Left lung (tissue), 10 donors: ENCODE measurements around the gene NKRF. TPM values are rescaled to one million over a fixed set of nuclear protein-coding genes. Genes with fewer than 3 reads are reported as not detected.
A peak's percentile ranks its signal among the peaks of the same experiment; 100 is the strongest.

ENCODE experiments used
- ATAC-seq: fragments of 200-7000 bp; cut with Tn5 transposase; one replicate; pipeline ENCODE4 v1.9.1; 2020; ENCODE audit warnings: moderate library complexity
- DNase-seq, 4 donors: peaks; one replicate each; pipeline ENCODE4 v3.0.0-alpha.2; 2013 to 2020
- H3K27ac ChIP-seq, 2 donors: fragments of 200-600 bp; sonication (generic) in 1 of 2; one replicate each; pipeline versions ENCODE4 v1.5.0 to v1.8.0; 2020 to 2021
- H3K27me3 ChIP-seq, 2 donors: fragments of 200-600 bp; sonication (generic) in 1 of 2; one replicate each; pipeline versions ENCODE4 v1.5.0 to v1.8.0; 2020 to 2021
- H3K36me3 ChIP-seq, 2 donors: fragments of 200-600 bp; sonication (generic) in 1 of 2; one replicate each; pipeline versions ENCODE4 v1.5.0 to v1.8.0; 2020 to 2021
- H3K4me1 ChIP-seq, 2 donors: fragments of 200-600 bp; one replicate each; pipeline ENCODE4 v1.8.0; 2021
- H3K4me3 ChIP-seq, 2 donors: fragments of 200-600 bp; sonication (generic) in 1 of 2; one replicate each; pipeline versions ENCODE4 v1.5.0 to v1.8.0; 2020 to 2021; ENCODE audit warnings: mild to moderate bottlenecking in 1 of 2
- H3K9me3 ChIP-seq, 2 donors: fragments of 200-600 bp; sonication (generic) in 1 of 2; one replicate each; pipeline versions ENCODE4 v1.5.0 to v1.8.0; 2020 to 2021
- CTCF ChIP-seq, 2 donors: fragments of 200-600 bp; sonication (generic) in 1 of 2; IDR thresholded peaks; one replicate each; pipeline versions ENCODE4 v1.5.0 to v1.8.0; 2021; ENCODE audit warnings: antibody characterized with exemption in 2 of 2
- intact Hi-C, 2 donors: fragments of 100-400 bp; cut with DNase I; formaldehyde crosslinking; loops; one replicate each; pipeline versions ENCODE4 v1.11.2 to v1.14.2; 2022
- polyA plus RNA-seq, 6 donors: library from polyadenylated mRNA; unstranded; fragments of 120-200 nt; gene quantifications; one replicate each; pipeline ENCODE4 v1.2.1, GENCODE V29; 2013; ENCODE audit not compliant: insufficient read length in 6 of 6
- total RNA-seq, 2 donors: library from RNA; stranded (reverse); fragmentation: NEBNext Ultra II Directional; extraction: Animal tissue kit (Norgen Biotek cat#: 25700); gene quantifications; one replicate each; pipeline ENCODE4 v1.2.1, GENCODE V29; 2021
- donor health status: DM: no; HTN: yes; CAD: no.
- donor health status: DM: no; HTN: no; CAD: no.

Gene NKRF
- total and polyA plus RNA-seq, 8 donors = 7.0 to 15.1 (median 12.4) TPM

DNA sequence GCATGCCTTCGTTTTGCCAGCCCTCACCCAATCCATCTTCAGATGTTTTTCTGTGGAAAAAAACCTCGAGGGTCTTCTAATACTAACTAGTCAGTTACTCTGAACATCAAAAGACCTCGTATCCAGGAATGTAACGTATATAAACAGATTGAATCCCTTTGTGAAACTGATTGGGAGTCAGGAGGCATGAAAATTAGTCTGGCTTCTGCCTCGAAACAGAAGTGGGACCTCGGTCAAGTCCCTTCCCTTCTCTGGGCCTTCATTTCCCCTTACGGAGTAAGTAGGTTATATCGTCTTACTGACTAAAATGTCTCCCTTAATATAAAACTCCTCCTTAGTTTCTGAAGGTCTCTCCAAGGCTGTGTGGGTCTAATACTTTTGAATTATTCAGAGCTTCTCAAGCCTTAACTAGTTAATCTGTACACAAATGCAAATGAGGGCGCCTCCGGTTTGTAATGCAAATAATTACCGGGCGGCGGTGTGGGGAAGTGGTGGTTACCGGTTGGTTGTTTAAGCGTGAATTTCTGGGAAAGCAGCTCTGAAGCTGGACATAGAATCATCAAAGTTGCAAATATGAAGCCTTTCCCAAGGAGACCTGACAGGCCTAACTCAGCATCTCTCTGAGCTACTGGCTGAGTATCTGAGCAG lies 11.4 kb upstream of the NKRF start:
- ATAC-seq (peak; percentile 14), DNase-seq (no peak)
- peak overlapping the region in 1 of 2 donors; percentile 82 for H3K27ac ChIP-seq

DNA sequence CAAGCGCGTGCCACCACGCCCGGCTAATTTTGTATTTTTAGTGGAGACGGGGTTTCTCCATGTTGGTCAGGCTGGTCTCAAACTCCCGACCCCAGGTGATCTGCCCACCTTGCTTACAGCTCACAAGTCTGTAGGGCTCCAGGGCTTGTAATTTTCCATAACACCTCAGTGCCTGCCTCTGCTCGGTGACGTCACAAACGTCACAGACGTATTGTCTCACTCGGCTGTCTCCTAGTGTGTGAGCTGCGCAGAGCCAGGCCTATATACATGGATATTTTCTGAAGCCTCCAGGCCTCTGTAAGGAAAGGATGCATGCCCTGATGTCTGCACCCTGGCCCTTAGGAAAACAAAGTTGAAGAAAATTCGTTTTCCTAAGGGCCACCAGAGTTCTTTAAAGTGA lies 8.6 kb upstream of the NKRF start:
- Histone ChIP-seq H3K9me3 (no peaks in the 10 kb centered on the region), H3K27ac (no peak overlapping the region), H3K4me3 (no peak overlapping the region), H3K36me3 (no peaks in the 10 kb centered on the region), H3K4me1 (peaks cover 0 to 6% of the 10 kb centered on the region in 2 donors), H3K27me3 (no peaks in the 10 kb centered on the region)
- TF ChIP-seq CTCF (IDR thresholded peaks at IDR 0.05) = no peak
- no peak for ATAC-seq
- intact Hi-C loops = no loop called here
- no peak for DNase-seq

More for the DNA sequence above, 11.4 kb upstream of the NKRF start:
- H3K4me3 ChIP-seq = no peak overlapping the region
- no peaks in the 10 kb centered on the region for H3K27me3 ChIP-seq
- H3K36me3 ChIP-seq = no peaks in the 10 kb centered on the region
- no peaks in the 10 kb centered on the region for H3K9me3 ChIP-seq
- intact Hi-C loops = no loop called here
- peaks cover 0 to 7% of the 10 kb centered on the region in 2 donors for H3K4me1 ChIP-seq
- no peak for TF ChIP-seq CTCF (IDR thresholded peaks at IDR 0.05)

- TF ChIP-seq CTCF (IDR thresholded peaks at IDR 0.05) = no peak
- no peak for ATAC-seq
- Histone ChIP-seq H3K4me3 (peak overlapping the region; percentile 46 to 63), H3K9me3 (no peaks in the 10 kb centered on the region), H3K4me1 (peaks cover 0 to 7% of the 10 kb centered on the region in 2 donors), H3K27me3 (no peaks in the 10 kb centered on the region), H3K36me3 (no peaks in the 10 kb centered on the region), H3K27ac (peak overlapping the region; percentile 90 to 93)
- DNase-seq = no peak
- intact Hi-C loops = no loop called here
These were observed 780 bp upstream of the NKRF start for GRCh38 chrX:119607018-119607389.

DNA sequence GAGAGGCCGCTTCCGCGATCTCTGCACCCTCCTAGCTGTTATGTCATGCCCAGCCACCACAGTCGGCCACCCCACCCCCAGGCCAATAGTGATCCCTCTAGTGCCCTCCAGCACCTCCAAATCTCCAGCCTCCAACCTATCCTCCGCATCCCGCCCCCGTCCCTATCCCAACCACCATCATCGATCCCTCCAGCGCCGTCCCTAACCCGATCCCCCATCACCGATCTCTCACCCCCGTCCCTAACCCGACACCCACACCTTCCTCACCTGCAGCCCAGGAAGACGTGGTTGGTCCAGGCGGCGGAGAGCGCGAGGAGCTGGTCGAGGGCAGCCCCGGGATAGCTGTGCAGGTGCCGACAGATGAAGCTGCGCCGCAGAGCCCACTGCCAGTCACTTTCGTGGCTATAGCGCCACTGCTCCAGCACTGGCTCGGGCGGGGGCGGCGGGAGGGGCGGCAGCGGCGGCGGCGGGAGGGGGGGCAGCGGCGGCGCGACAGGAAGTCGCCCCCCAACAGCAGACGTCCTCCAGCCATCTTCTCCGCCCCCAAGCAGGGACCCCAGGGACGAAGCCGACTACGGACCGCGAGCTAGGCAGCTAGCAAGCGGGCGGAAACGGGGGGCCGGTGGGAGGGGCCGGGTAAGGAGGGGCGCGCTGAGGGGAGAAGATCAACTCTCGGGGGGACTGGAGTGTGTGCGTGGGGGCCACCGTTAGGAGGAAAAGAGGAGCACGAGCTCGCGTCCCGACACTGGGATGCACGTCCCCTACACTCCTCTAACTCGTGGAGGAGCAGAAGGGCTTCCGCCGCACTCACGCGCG lies 552 bp downstream of the NKRF start:
- peak; percentile 79 for ATAC-seq
- Histone ChIP-seq H3K4me3 (peak overlapping the region; percentile 46 to 63), H3K27ac (peak overlapping the region; percentile 90 to 93), H3K4me1 (peaks cover 0 to 7% of the 10 kb centered on the region in 2 donors), H3K9me3 (no peaks in the 10 kb centered on the region), H3K36me3 (no peaks in the 10 kb centered on the region), H3K27me3 (no peaks in the 10 kb centered on the region)
- peak in 2 of 4 donors; percentile 60 to 79 for DNase-seq
- intact Hi-C loops = no loop called here
- TF ChIP-seq CTCF (IDR thresholded peaks at IDR 0.05) = no peak

DNA sequence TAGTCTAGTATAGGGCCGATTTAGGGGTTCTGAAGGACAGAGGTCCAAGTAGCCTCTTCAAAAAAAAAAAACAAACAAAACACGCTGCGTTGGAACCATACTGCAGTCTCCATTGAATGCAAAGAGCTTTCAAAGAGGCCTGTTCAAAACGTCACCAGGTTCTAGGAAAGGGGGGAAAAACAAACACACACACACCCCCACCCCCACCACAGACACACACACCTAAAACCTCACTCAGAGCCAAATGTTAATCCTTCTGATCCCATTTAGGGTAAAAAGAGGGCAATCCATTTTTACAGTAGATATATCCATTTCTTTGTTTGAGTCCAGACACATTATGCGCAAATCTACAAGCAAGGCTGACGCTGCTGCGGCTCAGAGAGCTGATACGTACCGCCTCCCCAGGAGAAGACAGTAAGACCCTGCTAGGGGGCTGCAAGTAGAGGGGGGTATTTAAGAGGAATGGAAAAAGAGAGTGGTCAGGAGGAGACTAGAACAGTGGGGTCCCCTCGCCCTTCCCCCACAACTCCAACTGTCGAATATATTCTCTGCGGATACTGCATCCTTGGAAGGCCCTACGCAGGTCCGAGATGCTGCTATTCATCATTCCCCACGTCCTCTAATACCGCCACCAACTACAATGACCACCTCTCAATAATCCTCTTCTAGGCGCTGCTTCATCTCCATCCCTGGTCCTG lies 1.3 kb downstream of the NKRF start:
- no peak for TF ChIP-seq CTCF (IDR thresholded peaks at IDR 0.05)
- Histone ChIP-seq H3K36me3 (no peaks in the 10 kb centered on the region), H3K9me3 (no peaks in the 10 kb centered on the region), H3K4me1 (peaks cover 0 to 7% of the 10 kb centered on the region in 2 donors), H3K27me3 (no peaks in the 10 kb centered on the region), H3K27ac (no peak overlapping the region), H3K4me3 (peak overlapping the region; percentile 46 to 63)
- intact Hi-C loops = no loop called here
- no peak for ATAC-seq
- no peak for DNase-seq
